Prostate gland (tissue), 2 donors: ENCODE data around the gene METTL4. TPM values are rescaled to one million over a fixed set of nuclear protein-coding genes. Genes with fewer than 3 reads are reported as not detected.

ENCODE experiments used
- DNase-seq: peaks from one replicate; pipeline ENCODE4 v3.0.0-alpha.2; 2019; ENCODE audit warnings: low spot score
- H3K27ac ChIP-seq, 2 donors: fragments of 200-600 bp; sonication (generic); 2 replicates each; pipeline ENCODE4 v1.5.1; 2017 to 2019
- H3K27me3 ChIP-seq: fragments of 200-600 bp; sonication (generic); replicated peaks from 2 replicates; pipeline ENCODE4 v1.5.1; 2019; ENCODE audit not compliant: insufficient read depth
- H3K36me3 ChIP-seq, 2 donors: fragments of 200-600 bp; sonication (generic); 1 replicate in 1 of 2; 2 replicates in 1 of 2; pipeline versions ENCODE4 v1.5.1 to v1.8.1; 2017 to 2019
- H3K4me1 ChIP-seq: fragments of 200-600 bp; sonication (generic); replicated peaks from 2 replicates; pipeline ENCODE4 v1.5.1; 2019
- H3K4me3 ChIP-seq, 2 donors: fragments of 200-600 bp; sonication (generic); 2 replicates each; pipeline ENCODE4 v1.5.1; 2017 to 2019
- H3K9me3 ChIP-seq: fragments of 200-600 bp; sonication (generic); 2 replicates; pipeline ENCODE4 v1.5.1; 2017
- CTCF ChIP-seq, 4 experiments: fragments of 200-600 bp in 2 of 4; fragments of 450-650 bp in 2 of 4; sonication (generic) in 2 of 4; IDR thresholded peaks; 1 replicate in 3 of 4; 2 replicates in 1 of 4; pipeline ENCODE4 v1.5.1; 2016 to 2019; ENCODE audit warnings: antibody characterized with exemption in 4 of 4, mild to moderate bottlenecking in 2 of 4, moderate library complexity in 2 of 4
- POLR2A ChIP-seq: fragments of 450-650 bp; IDR thresholded peaks from one replicate; pipeline ENCODE4 v1.6.1; 2016; ENCODE audit warnings: antibody characterized with exemption, mild to moderate bottlenecking
- POLR2AphosphoS5 ChIP-seq: sonication (generic); formaldehyde crosslinking; IDR thresholded peaks from one replicate; pipeline ENCODE4 v1.6.1; 2017; ENCODE audit warnings: antibody characterized with exemption
- WGBS: methylation state at CpG from one replicate; pipeline ENCODE4 v1.1.5; 2018; 5-methylcytosine and 5-hydroxymethylcytosine counted together
- intact Hi-C: fragments of 100-400 bp; cut with DNase I; formaldehyde crosslinking; loops from one replicate; pipeline ENCODE4 v1.14.2; 2022
- total RNA-seq, 2 donors: library from RNA; depleted of rRNA; stranded (reverse); fragments of >200 nt; gene quantifications; one replicate each; pipeline ENCODE4 v1.1.0, GENCODE V29; 2016

METTL4 gene, protein sequence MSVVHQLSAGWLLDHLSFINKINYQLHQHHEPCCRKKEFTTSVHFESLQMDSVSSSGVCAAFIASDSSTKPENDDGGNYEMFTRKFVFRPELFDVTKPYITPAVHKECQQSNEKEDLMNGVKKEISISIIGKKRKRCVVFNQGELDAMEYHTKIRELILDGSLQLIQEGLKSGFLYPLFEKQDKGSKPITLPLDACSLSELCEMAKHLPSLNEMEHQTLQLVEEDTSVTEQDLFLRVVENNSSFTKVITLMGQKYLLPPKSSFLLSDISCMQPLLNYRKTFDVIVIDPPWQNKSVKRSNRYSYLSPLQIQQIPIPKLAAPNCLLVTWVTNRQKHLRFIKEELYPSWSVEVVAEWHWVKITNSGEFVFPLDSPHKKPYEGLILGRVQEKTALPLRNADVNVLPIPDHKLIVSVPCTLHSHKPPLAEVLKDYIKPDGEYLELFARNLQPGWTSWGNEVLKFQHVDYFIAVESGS
- total RNA-seq: 1 to 10 TPM; 5.2 to 8.3 TPM

GRCh38 chr18:2571200-2572170 is at the start of gene METTL4, which contains the start of gene NDC80:
Gene METTL4 (minus strand): TSS chr18:2571505. CDS start chr18:2567216, 4,289 bp downstream.
Gene NDC80 (plus strand): TSS chr18:2571557. CDS start chr18:2572986, 1,429 bp downstream.
- no peaks in the 10 kb centered on the region for H3K27me3 ChIP-seq
- under 1% methylated on average over 55 of the region's 55 CpGs for WGBS
- no peaks in the 10 kb centered on the region for H3K9me3 ChIP-seq
- H3K4me1 ChIP-seq: no peaks in the 10 kb centered on the region
- peak within 1 kb of the TSS; percentile 56 to 65 for H3K4me3 ChIP-seq
- peak within 1 kb of the TSS; percentile 94 to 97 for H3K27ac ChIP-seq
- no peaks in the 10 kb centered on the region for H3K36me3 ChIP-seq
- peak; percentile 70 for DNase-seq
- peak; percentile 38 for TF ChIP-seq POLR2A
- TF ChIP-seq POLR2AphosphoS5: peak; percentile 95
- no peak for TF ChIP-seq CTCF (IDR thresholded peaks at IDR 0.05)
- intact Hi-C loops: loop anchor here (1.0 kb wide), 1 partner anchor 84 kb away; the partner anchor contains the start of gene SMCHD1

GRCh38 chr18:2618009-2618408 is 46.7 kb upstream of the METTL4 start:
- H3K27me3 ChIP-seq: no peaks in the 10 kb centered on the region
- H3K27ac ChIP-seq: no peak overlapping the region
- no peak for TF ChIP-seq POLR2AphosphoS5
- DNase-seq: no peak
- no peak overlapping the region for H3K4me3 ChIP-seq
- H3K4me1 ChIP-seq: no peaks in the 10 kb centered on the region
- no peaks in the 10 kb centered on the region for H3K9me3 ChIP-seq
- 96% methylated on average over 4 of the region's 4 CpGs for WGBS
- intact Hi-C loops: no loop called here
- H3K36me3 ChIP-seq: no peaks in the 10 kb centered on the region

DNA sequence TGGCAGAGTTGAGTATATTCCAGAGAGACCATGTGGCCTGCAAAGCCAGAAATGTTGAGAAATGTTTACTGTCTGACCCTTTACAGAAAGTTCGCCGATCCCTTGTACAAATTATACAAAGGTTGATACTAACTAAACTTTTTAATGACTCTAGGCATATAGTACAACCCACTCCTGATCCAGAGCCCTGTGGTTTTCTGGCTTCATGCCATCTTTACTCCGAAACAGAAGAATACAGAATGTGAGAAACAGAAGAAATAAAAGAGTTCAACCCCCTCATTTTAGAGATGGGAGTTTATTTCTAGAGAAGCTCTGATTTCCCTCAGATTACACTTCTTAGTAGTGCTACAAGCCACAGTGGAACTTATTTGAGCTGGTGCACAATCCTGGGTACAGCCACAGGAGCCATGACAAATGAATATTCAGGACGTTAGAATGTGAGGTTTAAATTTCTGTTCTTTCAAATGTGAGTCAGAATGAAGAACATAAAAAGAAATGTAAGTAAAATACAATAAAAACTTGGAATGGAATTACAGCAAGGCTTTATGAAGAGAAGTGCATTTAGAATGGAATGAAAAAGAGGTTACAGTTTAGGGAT is 46.2 kb upstream of the METTL4 start:
- H3K9me3 ChIP-seq: no peaks in the 10 kb centered on the region
- no peak for TF ChIP-seq POLR2A
- no peak for TF ChIP-seq POLR2AphosphoS5
- no peaks in the 10 kb centered on the region for H3K27me3 ChIP-seq
- H3K36me3 ChIP-seq: no peaks in the 10 kb centered on the region
- no peak overlapping the region for H3K4me3 ChIP-seq
- intact Hi-C loops: no loop called here
- H3K4me1 ChIP-seq: no peaks in the 10 kb centered on the region
- H3K27ac ChIP-seq: no peak overlapping the region
- no peak for DNase-seq
- 77% methylated on average over 4 of the region's 4 CpGs for WGBS

GRCh38 chr18:2612996-2613395 is 41.7 kb upstream of the METTL4 start:
- Histone ChIP-seq H3K27ac (no peak overlapping the region), H3K9me3 (no peaks in the 10 kb centered on the region), H3K36me3 (no peaks in the 10 kb centered on the region), H3K4me3 (no peak overlapping the region), H3K4me1 (no peaks in the 10 kb centered on the region), H3K27me3 (no peaks in the 10 kb centered on the region)
- 65% methylated on average over 1 of the region's 1 CpG for WGBS
- intact Hi-C loops: no loop called here
- no peak for TF ChIP-seq POLR2AphosphoS5
- TF ChIP-seq CTCF (IDR thresholded peaks at IDR 0.05): no peak
- TF ChIP-seq POLR2A: no peak
- no peak for DNase-seq

DNA sequence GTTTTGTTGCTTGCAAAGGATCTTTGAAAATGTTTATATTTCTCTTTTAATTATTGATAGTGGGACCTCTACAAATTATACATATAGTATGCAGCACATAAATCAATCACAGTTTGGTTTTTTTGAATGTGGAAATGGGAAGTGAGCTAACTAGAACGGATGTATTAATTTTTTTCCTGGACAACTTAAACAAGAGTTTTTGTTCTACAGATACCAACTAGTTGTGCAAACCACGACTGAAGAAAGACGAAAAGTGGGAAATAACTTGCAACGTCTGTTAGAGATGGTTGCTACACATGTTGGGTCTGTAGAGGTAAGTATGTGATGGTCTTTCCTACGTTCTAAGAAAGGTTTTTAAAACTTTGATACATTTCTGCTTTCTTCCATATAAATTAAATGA is 39.2 kb upstream of the METTL4 start:
- intact Hi-C loops: no loop called here
- DNase-seq: no peak
- Histone ChIP-seq H3K4me3 (no peak overlapping the region), H3K9me3 (no peaks in the 10 kb centered on the region), H3K4me1 (no peaks in the 10 kb centered on the region), H3K36me3 (no peaks in the 10 kb centered on the region), H3K27ac (no peak overlapping the region), H3K27me3 (no peaks in the 10 kb centered on the region)
- TF ChIP-seq POLR2AphosphoS5 (no peak), CTCF (IDR thresholded peaks at IDR 0.05) (no peak), POLR2A (no peak)
- 92% methylated on average over 5 of the region's 5 CpGs for WGBS
